Psoas muscle (tissue), 8 donors: ENCODE results near the gene ABCC3. TPM values are rescaled to one million over a fixed set of nuclear protein-coding genes. Genes with fewer than 3 reads are reported as not detected.
"Not testable (repeated sequence)": the region's sequence is repeated elsewhere in the genome, so short reads cannot be mapped to it uniquely, and the experiment has no call there.

Source experiments
- ATAC-seq, 4 donors: fragments of 200-7000 bp; cut with Tn5 transposase; one replicate each; pipeline ENCODE4 v1.9.1; 2020; ENCODE audit warnings: moderate library complexity in 3 of 4, mild to moderate bottlenecking in 2 of 4
- DNase-seq, 2 donors: peaks; one replicate each; pipeline ENCODE4 v3.0.0-alpha.2; 2020
- H3K27ac ChIP-seq: fragments of 200-600 bp; one replicate; pipeline ENCODE4 v1.8.0; 2022
- H3K27me3 ChIP-seq, 3 donors: fragments of 200-600 bp in 1 of 3; one replicate each; pipeline versions ENCODE4 v1.6.1 to v1.8.0; 2013 to 2022; ENCODE audit warnings: low read length in 2 of 3, mild to moderate bottlenecking in 2 of 3, moderate library complexity in 1 of 3; ENCODE audit not compliant: insufficient read depth in 3 of 3
- H3K36me3 ChIP-seq, 2 donors: fragments of 200-600 bp in 1 of 2; one replicate each; pipeline versions ENCODE4 v1.6.1 to v1.8.0; 2013 to 2022; ENCODE audit warnings: low read depth in 1 of 2, mild to moderate bottlenecking in 1 of 2, moderate library complexity in 1 of 2; ENCODE audit not compliant: insufficient read depth in 1 of 2
- H3K4me1 ChIP-seq: fragments of 200-600 bp; one replicate; pipeline ENCODE4 v1.8.0; 2022
- H3K4me3 ChIP-seq: fragments of 200-600 bp; one replicate; pipeline ENCODE4 v1.8.0; 2022; ENCODE audit warnings: mild to moderate bottlenecking
- H3K9me3 ChIP-seq: fragments of 200-600 bp; one replicate; pipeline ENCODE4 v1.8.0; 2022
- CTCF ChIP-seq: fragments of 200-600 bp; IDR thresholded peaks from one replicate; pipeline ENCODE4 v1.8.0; 2022; ENCODE audit warnings: antibody characterized with exemption
- WGBS, 3 donors: extraction: QIAGEN DNeasy Blood & Tissue Kit; methylation state at CpG; one replicate each; pipeline versions ENCODE4 v1.1.6 to v1.1.7; 2013; 5-methylcytosine and 5-hydroxymethylcytosine counted together
- intact Hi-C, 2 donors: fragments of 100-400 bp; cut with DNase I; formaldehyde crosslinking; loops; one replicate each; pipeline versions ENCODE4 v1.11.0 to v1.14.2; 2022
- polyA plus RNA-seq, 3 donors: library from polyadenylated mRNA; stranded (reverse); fragments of 200-250 nt; gene quantifications; one replicate each; pipeline ENCODE4 v1.2.3, GENCODE V29; 2013
- total RNA-seq, 4 donors: library from RNA; stranded (reverse); fragmentation: NEBNext Ultra II Directional in 2 of 4; extraction: Animal tissue kit (Norgen Biotek cat#: 25700) in 2 of 4; gene quantifications; one replicate each; pipeline versions ENCODE4 v1.2.1 to v1.2.4, GENCODE V29; 2021 to 2023
- donor health status: healthy with polysubstance abuse.
- donor health status: DM: no; HTN: no; CAD: no; lungs with moderate emphysema.
- donor health status: Bipolar disorder and iron deficiency.
- donor health status: healthy.
- donor health status: DM: yes; HTN: yes; CAD: no.
- donor health status: DM: no; HTN: no; CAD: no.
- donor health status: DM: no; HTN: no; CAD: no.
- donor health status: DM: yes; HTN: yes; CAD: no.

The ABCC3 gene
- total and polyA plus RNA-seq, 7 donors = 0.36 to 1.6 (median 0.61) TPM

GRCh38 chr17:50676065-50676975, 41.6 kb downstream of the ABCC3 start:
- no peak for DNase-seq
- H3K27ac ChIP-seq = no peak overlapping the region
- H3K9me3 ChIP-seq = no peaks in the 10 kb centered on the region
- WGBS, 3 donors = 89 to 92% (median 90%) methylated on average over 24 of the region's 24 CpGs
- ATAC-seq = no peak
- H3K4me3 ChIP-seq = no peak overlapping the region
- no peaks in the 10 kb centered on the region for H3K4me1 ChIP-seq
- intact Hi-C loops = no loop called here
- no peak for TF ChIP-seq CTCF
- H3K36me3 ChIP-seq = no peaks in the 10 kb centered on the region
- no peaks in the 10 kb centered on the region for H3K27me3 ChIP-seq

GRCh38 chr17:50677851-50678375, 43.2 kb downstream of the ABCC3 start:
- DNase-seq (no peak), ATAC-seq (no peak)
- intact Hi-C loops = no loop called here
- H3K27ac ChIP-seq = no peak overlapping the region
- no peaks in the 10 kb centered on the region for H3K27me3 ChIP-seq
- no peak for TF ChIP-seq CTCF
- no peaks in the 10 kb centered on the region for H3K9me3 ChIP-seq
- no peaks in the 10 kb centered on the region for H3K36me3 ChIP-seq
- WGBS, 3 donors = 88 to 91% (median 90%) methylated on average over 12 of the region's 12 CpGs
- no peaks in the 10 kb centered on the region for H3K4me1 ChIP-seq
- no peak overlapping the region for H3K4me3 ChIP-seq

- H3K27me3 ChIP-seq = no peaks in the 10 kb centered on the region
Measured at GRCh38 chr17:50679008-50679544, 44.4 kb downstream of the ABCC3 start.

GRCh38 chr17:50680126-50680525, 45.4 kb downstream of the ABCC3 start:
- WGBS, 3 donors = 95 to 96% (median 95%) methylated on average over 5 of the region's 5 CpGs
- Histone ChIP-seq H3K4me1 (no peaks in the 10 kb centered on the region), H3K36me3 (no peaks in the 10 kb centered on the region), H3K27me3 (no peaks in the 10 kb centered on the region), H3K4me3 (no peak overlapping the region), H3K27ac (no peak overlapping the region), H3K9me3 (no peaks in the 10 kb centered on the region)
- DNase-seq = no peak
- ATAC-seq = no peak
- intact Hi-C loops = loop anchor here in 1 of 2 donors (5.0 kb wide), 2 partner anchors 48 to 128 kb away; partner anchors contain the start of gene ABCC3
- TF ChIP-seq CTCF = no peak

More at GRCh38 chr17:50679008-50679544, 44.4 kb downstream of the ABCC3 start:
- H3K9me3 ChIP-seq = no peaks in the 10 kb centered on the region
- no peak overlapping the region for H3K27ac ChIP-seq
- intact Hi-C loops = no loop called here
- DNase-seq (no peak), ATAC-seq (no peak)
- H3K36me3 ChIP-seq = no peaks in the 10 kb centered on the region
- no peak overlapping the region for H3K4me3 ChIP-seq
- WGBS, 3 donors = 91 to 92% (median 92%) methylated on average over 11 of the region's 11 CpGs
- H3K4me1 ChIP-seq = no peaks in the 10 kb centered on the region
- no peak for TF ChIP-seq CTCF

GRCh38 chr17:50680543-50681262, 46.0 kb downstream of the ABCC3 start:
- not testable (repeated sequence) for H3K4me3 ChIP-seq, DNase-seq, H3K9me3 ChIP-seq, H3K27ac ChIP-seq, ATAC-seq, H3K27me3 ChIP-seq, H3K36me3 ChIP-seq, H3K4me1 ChIP-seq
- WGBS, 3 donors = 74 to 80% (median 75%) methylated on average over 12 of the region's 12 CpGs
- intact Hi-C loops = loop anchor here in 1 of 2 donors (5.0 kb wide), 2 partner anchors 48 to 128 kb away; partner anchors contain the start of gene ABCC3
